Stimulated activated naive CD8-positive, alpha-beta T cell treated with anti-CD3 and anti-CD28 coated beads, Interleukin-15, Interleukin-2, amounts not matched to agents 100 U/mL and 50 U/mL, for 24 hours (primary cell): ENCODE results near the gene TNF.
"Not testable (repeated sequence)": the region's sequence is repeated elsewhere in the genome, so short reads cannot be mapped to it uniquely, and the experiment has no call there.

Source experiments
- ATAC-seq: fragments of 150-1000 bp; cut with Tn5 transposase; one replicate; pipeline ENCODE4 v1.10.0; 2021
- DNase-seq: peaks from one replicate; pipeline ENCODE4 v3.0.0; 2021

TNF gene

DNA sequence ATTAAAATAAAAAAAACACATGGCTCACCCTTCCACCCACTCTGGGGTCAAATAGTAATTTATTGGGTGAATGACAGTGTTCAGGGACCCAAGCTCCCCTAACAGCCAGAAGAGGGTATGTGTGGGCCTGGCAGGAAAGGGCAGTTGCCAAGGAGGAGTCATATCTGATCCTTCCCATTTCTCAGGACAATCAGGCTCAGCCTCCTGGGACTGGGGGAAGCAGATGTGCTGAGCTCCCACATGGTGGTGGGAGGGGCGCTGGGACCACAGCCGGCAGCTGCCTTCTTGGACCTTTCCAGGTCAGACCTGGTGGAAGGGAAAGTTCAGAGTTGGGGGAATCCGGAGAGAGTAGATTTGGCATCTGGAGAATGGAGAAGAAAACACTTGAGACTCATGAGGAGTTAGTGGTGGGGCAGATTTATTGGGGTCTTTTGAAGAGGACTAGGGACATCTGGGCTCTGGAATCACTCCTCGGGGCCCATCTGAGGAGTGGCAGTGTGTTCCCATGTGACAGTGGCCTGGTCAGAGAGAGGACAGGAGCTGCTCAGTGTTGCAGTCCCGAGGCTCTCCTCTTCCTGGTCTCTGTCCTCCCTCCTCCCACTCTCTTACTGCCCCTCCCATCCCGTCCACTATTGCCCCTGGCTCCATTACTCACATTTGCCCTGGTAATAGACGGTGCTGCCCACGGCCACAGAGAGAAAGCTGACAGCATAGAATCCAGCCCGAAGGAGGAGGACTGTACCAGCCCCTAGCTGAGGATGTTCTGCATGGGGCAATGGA is 13.7 kb downstream of the TNF start:
- ATAC-seq (no peak), DNase-seq (no peak)

DNA sequence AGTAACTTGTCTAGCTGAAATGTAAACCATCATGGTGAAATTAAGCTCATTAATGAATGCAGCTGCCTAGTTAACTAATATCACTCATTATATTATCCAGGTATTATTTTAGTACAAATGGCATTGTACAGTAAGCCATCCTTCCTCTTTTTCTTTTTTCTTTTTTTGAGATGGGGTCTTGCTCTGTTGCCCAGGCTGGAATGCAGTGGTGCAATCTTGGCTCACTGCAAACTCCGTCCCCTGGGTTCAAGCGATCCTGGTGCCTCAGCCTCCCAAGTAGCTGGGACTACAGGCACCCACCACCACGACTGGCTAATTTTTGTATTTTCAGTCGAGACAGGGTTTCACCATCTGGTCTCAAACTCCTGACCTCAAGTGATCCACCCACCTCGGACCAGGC is 15.3 kb downstream of the TNF start:
- not testable (repeated sequence) for DNase-seq, ATAC-seq

DNA sequence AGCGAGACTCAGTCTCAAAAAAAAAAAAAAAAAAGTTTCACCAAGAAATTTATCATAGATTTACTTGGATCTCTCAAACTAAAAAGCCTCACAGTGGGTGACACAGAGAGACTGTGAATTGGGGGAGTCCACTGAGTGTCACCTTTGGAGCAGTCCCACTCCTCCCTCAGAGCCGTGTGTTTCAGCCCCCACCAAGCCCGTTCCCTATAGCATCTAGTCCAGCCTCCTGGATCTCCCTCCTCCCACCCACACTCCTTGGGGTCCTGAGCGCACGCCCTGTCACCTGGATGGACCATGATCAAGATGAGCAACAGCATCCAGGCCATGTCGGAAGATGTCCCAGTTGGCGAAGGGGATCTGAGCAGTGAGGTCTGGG is 17.0 kb downstream of the TNF start:
- peak; percentile 12 for ATAC-seq
- no peak for DNase-seq

DNA sequence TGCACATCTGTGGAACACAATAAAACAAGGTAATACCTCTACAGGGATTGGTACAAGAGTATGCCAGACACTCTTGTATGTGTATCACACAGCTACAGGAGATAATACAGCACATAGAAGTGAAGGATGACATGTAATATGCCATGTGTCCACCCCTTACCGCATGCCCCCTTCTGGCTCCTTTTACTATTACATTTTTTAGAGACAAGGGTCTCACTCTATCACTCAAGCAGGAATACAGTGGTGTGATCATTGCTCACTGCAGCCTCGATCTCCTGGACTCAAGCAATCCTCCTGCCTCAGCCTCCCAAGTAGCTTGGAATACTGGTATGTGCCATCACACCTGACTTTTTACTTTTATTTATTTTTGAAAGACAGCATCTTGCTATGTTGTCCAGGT is 21.6 kb downstream of the TNF start:
- DNase-seq (no peak), ATAC-seq (peak; percentile 60)

DNA sequence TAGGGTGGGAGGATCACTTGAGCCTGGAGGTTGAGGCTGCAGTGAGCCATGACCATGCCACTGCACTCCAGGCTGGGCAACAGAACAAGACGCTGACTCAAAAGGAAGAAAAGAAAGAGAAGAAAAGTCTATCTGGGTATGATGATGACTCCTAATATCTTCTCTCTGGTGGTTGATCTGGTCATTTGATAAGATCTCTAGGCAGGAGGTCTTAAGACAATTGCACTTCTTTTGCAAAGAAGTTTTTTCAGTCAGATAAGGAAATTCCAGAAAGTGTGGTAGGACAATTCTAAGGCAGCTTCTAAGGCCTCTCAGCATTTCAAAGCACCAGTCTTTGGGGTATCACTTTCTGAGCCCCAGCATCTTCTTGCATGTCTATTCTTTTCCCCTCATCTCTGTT is 32.0 kb downstream of the TNF start:
- DNase-seq: no peak
- no peak for ATAC-seq

DNA sequence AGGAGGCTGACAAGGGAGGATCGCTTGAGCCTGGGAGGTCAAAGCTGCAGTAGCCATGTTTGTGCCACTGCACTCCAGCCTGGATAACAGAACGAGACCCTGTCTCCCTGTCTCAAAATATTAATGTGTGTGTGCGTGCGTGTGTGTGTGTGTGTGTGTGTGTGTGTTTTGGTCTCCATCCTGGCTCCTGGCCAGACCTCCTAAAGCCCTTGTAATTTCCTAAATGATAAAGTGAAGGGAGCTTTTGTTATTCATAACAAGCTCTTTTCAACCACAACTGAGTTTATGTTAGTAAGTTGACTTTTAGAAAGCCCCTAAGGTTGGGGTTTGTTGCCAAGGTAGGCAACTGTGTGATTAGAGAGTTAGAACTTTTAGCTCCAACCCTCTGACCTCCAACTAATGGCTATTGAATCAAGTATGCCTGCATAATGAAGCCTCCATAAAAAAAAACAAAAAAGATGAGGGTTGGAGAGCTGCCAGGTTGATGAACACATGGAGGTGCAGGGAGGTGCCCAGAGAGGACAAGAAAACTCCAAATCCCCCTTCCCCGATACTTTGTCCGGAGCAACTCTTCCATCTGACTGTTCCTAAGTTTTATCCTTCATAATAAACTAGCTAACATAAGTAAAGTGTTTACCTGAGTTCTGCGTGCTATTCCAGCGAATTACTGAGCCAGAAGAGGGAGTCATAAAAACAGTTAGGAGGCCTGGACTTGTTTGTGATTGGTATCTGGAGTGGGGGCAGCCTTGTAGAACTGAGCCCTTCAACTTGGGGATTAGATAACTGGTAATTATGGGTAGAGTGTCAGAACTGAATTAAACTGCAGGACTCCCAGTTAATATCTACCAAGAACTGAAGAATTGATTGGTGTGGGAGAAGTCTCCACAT is 34.4 kb downstream of the TNF start:
- no peak for DNase-seq
- no peak for ATAC-seq

DNA sequence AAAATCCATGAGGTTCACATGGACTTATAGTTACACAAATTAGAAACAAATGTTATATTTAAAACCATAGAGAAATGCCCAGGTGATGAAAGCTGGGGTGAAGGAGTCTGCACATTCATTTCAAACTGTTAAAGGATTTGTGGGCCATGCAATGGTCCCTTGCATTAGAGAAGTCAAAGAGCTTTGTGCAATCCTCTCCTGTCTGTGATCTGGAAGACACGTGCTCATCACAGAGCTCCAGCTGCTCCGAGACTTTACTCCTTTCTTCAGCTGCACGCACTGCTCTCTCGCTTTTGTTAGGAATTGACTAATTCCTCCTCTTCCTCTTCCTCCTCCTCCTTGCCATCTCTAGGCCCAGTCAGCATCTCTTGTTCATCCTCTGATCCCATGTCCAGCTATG is 35.6 kb downstream of the TNF start:
- no peak for ATAC-seq
- DNase-seq: no peak

DNA sequence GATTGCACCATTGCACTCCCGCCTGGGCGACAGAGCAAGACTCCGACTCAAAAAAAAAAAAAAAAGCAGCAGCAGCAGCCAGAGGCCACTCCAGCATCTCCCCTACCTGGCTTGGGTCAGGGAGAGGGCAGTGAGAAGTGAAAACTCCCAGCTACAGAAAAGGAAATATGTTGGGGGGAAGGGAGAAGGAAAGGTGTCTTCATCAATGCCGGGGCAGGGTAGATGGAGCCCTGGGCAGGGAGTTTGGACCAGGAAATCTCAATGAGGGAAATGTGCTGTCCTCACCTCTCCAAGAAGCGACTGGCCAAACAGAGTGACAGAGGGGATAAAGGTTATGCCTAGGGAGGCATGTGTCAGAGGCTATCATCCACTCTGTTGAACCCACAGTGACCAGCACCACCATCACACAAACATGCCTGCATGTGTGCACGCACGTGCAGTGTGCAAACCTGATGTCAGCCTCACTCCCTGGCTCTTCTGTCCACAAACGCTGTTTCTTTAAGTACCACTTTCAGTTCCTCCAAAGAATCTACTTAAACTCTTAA is 38.8 kb downstream of the TNF start:
- no peak for ATAC-seq
- no peak for DNase-seq

DNA sequence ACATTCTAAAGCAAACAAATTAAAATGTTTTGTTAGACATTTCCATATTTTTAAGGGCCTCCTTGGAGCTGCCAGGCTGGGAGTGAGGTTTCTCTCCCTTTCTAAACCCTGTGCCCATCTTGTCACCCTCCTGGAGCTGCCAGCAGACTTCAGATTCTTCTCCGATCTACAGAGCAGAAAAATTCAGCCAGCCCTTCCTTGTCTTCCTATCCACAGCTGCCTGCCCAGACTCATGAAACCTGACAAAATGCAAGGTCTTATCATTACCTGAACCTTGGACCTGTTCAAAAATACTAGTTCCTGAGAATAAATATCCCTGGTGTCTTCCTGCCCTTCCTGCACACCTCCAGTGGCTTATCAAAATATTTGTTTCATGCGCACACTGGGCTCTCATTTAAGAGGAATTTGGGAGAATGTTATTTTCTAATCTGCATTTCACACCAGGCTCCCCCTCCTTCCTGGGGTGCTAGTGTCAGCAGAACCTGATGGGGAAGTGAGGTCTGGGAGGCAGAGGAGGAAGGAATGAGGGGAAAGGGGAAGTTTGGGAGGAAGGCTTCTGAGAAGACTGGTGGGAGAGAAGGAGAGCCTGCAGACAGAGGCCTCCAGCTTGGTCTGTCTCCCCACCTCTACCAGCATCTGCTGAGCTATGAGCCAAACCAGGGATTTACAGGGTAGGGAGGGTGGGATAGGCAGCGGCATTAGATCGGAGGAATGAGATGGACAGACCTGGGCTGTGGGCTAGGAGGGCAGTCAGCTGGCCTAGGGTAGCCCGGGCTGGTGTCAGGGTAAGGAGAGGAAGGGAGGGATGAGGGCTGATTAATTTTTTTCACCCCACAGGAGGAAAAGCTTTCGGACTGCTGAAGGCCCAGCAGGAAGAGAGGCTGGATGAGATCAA is 39.6 kb downstream of the TNF start, which contains the start of gene AIF1:
Gene AIF1, plus strand, starts transcription at position 551 of the 895 bp plus-strand sequence. Its CDS starts 96 bp downstream, at position 647.
- DNase-seq: no peak
- ATAC-seq: no peak

DNA sequence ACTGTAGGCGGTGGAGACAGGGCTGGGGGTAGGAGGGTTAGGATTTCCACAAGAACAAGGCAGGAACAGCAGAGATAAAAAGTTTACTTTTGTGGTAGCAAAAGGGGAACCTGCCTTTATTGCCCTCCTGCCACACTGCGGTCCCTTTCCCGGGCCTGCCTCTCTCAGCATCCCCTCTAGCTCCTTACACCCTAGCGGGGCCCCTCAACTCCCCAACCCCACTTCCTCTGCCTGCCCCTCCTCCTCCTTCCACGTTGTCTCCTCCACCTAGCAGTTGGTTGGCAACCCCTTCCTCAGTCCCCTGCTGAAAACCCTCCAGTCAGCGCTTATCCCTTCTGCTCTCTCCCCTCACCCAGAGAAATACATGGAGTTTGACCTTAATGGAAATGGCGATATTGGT is 40.4 kb downstream of the TNF start:
- ATAC-seq (no peak), DNase-seq (peak; percentile 63)

DNA sequence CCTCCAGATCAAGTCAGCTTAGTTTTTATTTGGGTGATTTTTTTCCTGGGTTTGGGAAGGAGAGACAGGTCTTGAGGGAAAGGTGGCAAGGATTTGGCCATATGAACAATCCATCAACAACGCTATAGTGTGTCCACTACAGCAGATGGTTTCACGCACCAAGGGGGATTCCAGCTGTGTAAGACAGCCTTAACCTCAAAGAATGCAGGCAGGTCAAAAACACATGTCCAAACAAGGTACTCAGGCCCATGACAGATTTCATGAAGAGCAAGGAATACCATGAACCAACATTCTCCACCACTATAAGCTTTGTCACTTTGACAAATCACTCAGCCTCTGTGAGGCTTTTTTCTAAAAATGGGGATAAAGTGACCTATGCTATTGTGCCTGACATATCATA is 41.6 kb downstream of the TNF start:
- no peak for ATAC-seq
- DNase-seq: no peak

DNA sequence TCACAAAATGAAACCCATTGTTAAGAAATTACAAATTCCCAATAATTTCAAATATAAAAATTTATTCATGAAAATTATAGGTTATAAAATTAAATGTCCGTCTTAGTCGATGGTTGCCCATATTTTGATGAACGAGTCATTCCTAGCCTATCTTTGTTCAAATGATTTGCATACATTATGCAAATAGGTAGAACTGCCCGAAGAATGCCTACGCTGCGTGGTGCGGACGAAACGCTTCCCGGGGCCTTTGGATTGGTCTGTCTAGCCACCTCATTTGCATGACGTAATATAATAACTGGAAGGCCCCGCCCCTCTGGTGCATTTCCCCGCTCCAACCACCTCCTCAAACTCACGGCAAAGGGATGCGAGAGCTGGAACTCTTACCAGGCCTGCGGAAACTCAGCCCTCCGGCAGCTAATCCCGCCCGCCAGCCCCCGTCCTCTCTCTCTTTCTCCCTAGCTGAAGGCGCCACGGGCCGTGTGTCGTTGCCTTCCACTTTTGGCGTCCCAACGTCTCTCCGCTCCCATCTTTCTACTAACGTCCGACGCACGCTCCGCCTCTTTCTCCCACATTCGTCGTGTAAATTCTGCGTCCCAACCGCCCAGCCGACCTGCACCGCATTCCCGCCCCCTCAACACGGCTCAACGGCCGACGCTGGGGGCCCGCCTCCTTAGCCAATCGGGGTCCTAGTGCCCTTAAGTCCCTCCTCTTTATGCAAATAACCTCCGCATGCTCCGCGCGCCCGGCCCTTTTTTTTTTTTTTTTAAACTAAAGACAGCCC is 44.6 kb downstream of the TNF start:
- peak; percentile 83 for ATAC-seq
- DNase-seq: peak; percentile 97

DNA sequence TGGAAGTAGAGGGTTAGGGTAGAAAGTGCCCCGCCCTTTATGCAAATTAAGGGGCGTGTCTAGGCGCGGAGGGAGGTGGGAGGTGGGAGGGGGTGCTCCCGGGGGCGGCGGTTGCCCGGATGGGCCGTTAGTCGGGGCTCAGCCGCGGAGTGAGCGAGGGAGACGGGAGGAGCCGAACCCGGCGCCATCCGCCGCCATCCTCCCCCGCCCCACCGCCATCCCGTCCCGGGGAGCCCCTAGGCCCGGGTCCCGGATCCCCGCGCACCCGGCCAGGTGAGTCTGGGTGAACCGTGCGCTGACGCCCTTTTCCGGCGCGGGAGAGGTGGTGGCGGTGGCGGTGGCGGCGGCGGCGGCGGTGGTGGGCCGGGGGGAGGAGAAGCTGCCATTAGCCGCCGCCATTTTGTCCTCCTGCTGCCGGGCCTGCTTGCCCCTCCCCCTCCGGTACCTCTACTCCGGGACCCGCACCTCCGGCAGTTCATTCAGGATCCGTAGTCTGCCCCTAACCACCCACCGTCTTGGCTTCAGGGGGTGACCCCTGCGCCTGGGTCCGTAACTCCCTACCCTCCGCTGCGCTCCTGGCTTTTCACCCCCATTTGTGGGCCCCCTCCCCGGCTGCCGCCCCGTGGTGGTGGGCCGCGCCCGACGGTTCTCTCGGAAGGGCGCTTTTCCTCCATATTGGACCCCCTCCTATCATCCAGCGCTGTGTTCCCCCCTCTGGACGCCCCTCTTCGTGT is 45.4 kb downstream of the TNF start, which contains the start of gene PRRC2A:
Gene PRRC2A, plus strand, starts transcription at position 130 of the 734 bp plus-strand sequence. CDS start 2,075 bp downstream, outside the sequence.
- peak; percentile 97 for DNase-seq
- ATAC-seq: peak; percentile 22

DNA sequence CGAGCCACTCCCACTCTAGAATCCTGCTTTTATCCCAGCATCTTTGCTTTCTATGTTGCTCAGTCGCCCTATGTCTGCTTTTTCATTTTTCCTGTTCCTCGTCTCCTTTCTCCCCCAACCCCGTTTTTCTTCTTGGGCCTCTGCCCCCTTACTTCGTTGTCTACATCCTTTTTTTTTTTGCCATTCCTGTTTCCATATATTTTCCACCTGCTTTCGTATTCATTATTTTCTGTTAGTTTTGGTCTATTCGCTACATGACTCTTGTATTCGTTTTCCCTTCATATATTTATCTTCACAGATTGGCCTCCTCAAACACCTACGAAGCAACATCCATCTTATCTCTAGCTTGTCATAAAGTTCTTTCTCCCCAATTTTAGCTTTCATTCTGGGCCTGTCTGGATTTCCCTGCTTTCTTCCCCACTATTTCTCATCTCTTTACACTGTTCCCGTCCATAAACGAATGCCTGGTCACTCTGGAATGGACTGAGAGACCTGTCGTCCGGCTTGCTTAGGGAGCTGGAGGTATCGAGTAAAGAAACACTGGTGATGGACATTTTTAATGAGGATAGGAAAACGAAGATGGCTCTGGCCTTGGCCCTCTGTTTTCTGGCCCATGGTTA is 46.1 kb downstream of the TNF start:
- no peak for DNase-seq
- ATAC-seq: no peak

DNA sequence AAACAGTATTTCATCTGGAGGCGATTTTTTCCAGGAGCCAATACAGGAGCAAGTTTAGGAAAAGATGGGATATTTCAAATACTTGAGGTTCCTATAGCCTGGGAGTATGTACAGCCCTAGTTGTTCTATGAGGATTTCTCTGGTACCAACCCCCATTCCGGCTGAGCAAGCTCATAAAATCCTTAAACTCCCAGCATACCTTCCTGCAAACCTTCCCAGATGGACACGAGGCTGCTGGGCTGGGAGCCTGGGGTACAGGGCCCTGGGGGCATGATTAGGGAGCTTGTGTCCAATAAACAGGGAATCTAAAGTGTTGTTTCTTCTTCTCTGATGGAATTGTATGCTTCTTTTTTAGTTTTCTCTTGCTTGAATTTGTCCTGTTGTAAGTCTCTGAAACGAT is 46.6 kb downstream of the TNF start:
- ATAC-seq (no peak), DNase-seq (no peak)

DNA sequence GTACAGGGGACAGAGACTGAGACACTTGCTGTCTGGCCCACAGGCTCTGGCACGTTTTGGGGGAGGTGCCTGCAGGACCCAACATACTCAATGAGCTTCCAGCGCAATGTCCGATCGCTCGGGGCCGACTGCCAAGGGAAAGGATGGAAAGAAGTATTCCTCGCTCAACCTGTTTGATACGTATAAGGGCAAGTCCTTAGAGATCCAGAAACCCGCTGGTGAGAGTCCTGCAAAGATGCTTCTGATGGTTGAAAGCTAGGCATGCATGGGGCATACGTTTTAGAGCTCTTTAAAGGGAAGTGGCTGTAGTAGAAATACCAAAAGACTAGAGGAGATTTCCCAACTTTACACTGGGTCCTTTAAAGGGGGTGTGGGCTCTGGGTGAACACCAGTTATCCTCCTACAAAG is 47.3 kb downstream of the TNF start:
- ATAC-seq (no peak), DNase-seq (no peak)

DNA sequence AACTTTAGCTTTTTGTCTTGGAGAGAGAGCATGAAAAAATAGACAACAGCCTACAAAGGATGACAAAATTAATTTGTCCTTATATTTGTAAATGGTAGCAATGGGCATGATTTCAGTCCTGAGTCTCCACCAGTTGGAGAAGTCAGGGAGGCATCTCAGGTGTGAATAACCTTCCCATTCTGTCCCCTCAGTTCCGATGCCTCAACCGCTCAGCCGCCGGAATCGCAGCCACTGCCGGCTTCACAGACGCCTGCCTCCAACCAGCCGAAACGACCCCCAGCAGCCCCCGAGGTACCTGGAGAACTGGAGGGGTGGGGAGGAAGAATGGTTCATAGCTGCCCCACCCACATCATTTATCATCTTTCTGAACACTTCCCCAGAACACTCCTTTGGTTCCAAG is 48.7 kb downstream of the TNF start:
- DNase-seq (no peak), ATAC-seq (no peak)

DNA sequence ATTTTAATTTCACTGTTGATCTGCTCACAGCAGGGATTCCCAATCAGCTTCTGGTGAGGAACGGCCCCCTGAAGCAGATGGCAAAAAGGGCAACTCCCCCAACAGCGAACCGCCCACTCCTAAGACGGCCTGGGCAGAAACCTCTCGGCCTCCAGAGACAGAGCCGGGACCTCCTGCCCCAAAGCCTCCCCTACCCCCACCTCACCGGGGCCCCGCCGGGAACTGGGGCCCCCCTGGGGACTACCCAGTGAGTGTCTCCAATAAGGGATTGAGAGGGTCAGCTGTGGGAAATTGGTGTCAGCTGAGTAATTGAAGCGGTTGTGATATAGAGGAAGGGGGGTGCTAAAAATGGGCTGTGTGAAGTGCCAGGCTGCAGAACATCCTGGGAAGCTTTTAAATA is 51.6 kb downstream of the TNF start:
- ATAC-seq: no peak
- no peak for DNase-seq

DNA sequence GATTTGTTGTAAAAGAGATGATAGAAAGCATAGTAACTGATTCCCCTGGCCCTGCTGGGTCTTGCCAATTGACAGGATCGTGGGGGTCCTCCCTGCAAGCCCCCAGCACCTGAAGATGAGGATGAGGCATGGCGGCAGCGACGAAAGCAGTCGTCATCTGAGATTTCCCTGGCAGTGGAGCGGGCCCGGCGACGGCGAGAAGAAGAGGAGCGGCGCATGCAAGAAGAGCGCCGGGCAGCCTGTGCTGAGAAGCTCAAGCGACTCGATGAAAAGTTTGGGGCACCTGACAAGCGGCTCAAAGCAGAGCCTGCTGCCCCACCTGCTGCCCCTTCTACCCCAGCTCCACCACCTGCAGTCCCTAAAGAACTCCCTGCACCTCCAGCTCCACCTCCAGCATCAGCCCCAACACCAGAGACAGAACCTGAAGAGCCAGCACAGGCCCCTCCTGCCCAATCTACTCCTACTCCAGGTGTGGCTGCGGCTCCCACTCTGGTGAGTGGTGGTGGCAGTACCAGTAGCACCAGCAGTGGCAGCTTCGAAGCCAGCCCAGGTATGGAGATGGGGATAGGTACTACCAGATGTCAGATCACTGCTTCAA is 52.4 kb downstream of the TNF start:
- no peak for ATAC-seq
- no peak for DNase-seq
